ENCODE results near the gene PEPD.
"Not testable (repeated sequence)": the region's sequence is repeated elsewhere in the genome, so short reads cannot be mapped to it uniquely, and the experiment has no call there.

The PEPD gene

GRCh38 chr19:33521480-33522370 lies at the start of gene PEPD:
Gene PEPD (minus strand): TSS chr19:33521791. CDS start chr19:33521760, 31 bp downstream.
- DNase-seq = peak; percentile 80

GRCh38 chr19:33569821-33570220 lies 48.2 kb upstream of the PEPD start:
- no peak for DNase-seq

- DNase-seq = no peak
These were observed 47.1 kb upstream of the PEPD start for GRCh38 chr19:33568706-33569105.

GRCh38 chr19:33564836-33565338 lies 43.3 kb upstream of the PEPD start:
- DNase-seq = no peak

- no peak for DNase-seq
These were observed 41.0 kb upstream of the PEPD start for GRCh38 chr19:33562636-33563035.

- DNase-seq = not testable (repeated sequence)
These were observed 40.1 kb upstream of the PEPD start for GRCh38 chr19:33561666-33562065.

GRCh38 chr19:33561261-33561660 lies 39.7 kb upstream of the PEPD start:
- DNase-seq = no peak

GRCh38 chr19:33559996-33560395 lies 38.4 kb upstream of the PEPD start:
- DNase-seq = no peak

- no peak for DNase-seq
These were observed 37.3 kb upstream of the PEPD start for GRCh38 chr19:33558856-33559255.

GRCh38 chr19:33558151-33558550 lies 36.6 kb upstream of the PEPD start:
- no peak for DNase-seq

GRCh38 chr19:33557720-33558119 lies 36.1 kb upstream of the PEPD start:
- DNase-seq = no peak

GRCh38 chr19:33557196-33557595 lies 35.6 kb upstream of the PEPD start:
- DNase-seq = no peak

GRCh38 chr19:33556261-33556660 lies 34.7 kb upstream of the PEPD start:
- no peak for DNase-seq

- DNase-seq = not testable (repeated sequence)
These were observed 34.1 kb upstream of the PEPD start for GRCh38 chr19:33555726-33556125.

- no peak for DNase-seq
These were observed 33.2 kb upstream of the PEPD start for GRCh38 chr19:33554821-33555220.

- DNase-seq = no peak
These were observed 32.8 kb upstream of the PEPD start for GRCh38 chr19:33554391-33554790.

- DNase-seq = no peak
These were observed 32.1 kb upstream of the PEPD start for GRCh38 chr19:33553530-33554310.

GRCh38 chr19:33552928-33553279 lies 31.3 kb upstream of the PEPD start:
- no peak for DNase-seq

GRCh38 chr19:33552191-33552927 lies 30.8 kb upstream of the PEPD start:
- no peak for DNase-seq

- no peak for DNase-seq
These were observed 30.1 kb upstream of the PEPD start for GRCh38 chr19:33551676-33552075.

GRCh38 chr19:33550768-33551167 lies 29.2 kb upstream of the PEPD start:
- DNase-seq = no peak

GRCh38 chr19:33547676-33548075 lies 26.1 kb upstream of the PEPD start:
- no peak for DNase-seq

GRCh38 chr19:33546656-33547055 lies 25.1 kb upstream of the PEPD start:
- no peak for DNase-seq

Measured in HCEC 1CT (cell line).